ENCODE measurements around the gene PPBP.

Gene PPBP

DNA sequence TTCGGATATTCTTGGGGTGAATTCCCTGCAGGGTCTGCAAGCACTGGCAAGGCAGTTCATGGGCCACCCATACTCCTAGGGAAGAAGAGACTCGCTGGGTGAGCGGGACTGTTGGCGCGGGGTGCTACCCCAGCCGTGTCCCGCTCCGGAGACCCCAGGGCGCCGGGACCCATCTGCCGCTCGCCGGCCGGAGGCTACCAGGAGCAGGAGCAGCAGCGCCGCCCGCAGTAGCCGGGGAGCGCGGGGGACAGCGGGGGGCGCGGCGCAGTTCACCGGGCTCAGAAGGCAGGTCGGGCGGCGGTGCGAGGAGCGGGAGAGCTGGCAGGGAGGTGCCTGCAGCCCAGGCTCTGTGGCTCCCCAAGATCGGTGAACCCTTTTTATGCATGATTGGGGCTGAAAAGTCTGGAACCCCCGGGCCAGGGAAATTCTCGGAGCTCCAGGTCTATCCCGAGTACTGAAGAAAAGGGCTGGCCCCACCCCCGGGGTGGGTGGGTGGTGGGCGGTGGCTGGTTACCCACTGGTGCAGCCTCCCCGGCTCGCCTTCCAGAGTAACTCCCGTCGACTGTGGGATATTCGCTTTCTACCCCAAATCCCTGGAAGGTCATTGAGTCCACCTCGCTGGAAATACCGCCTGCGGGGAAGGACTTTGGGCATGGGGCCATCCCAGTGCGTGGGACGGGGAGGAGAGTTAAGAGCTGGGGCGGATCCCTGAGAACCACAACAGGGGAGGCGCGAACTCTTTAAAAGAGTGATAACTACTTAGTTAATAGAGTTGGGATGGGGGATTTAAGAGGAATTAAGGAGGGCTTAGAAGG is 43.7 kb downstream of the PPBP start:
- H3K4me3 ChIP-seq (ENCODE audit: low read depth, low read length), result no peak overlapping the region
- TF ChIP-seq, protein P1, sequence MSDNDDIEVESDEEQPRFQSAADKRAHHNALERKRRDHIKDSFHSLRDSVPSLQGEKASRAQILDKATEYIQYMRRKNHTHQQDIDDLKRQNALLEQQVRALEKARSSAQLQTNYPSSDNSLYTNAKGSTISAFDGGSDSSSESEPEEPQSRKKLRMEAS (IDR thresholded peaks at IDR 0.05; ENCODE audit: low read depth, low read length), result no peak
- TF ChIP-seq POLR2A (IDR thresholded peaks at IDR 0.05; ENCODE audit: extremely low read depth, insufficient read length) (no peak), MYC (IDR thresholded peaks at IDR 0.05; ENCODE audit: low read depth, low read length) (no peak)
- TF ChIP-seq, protein P2, sequence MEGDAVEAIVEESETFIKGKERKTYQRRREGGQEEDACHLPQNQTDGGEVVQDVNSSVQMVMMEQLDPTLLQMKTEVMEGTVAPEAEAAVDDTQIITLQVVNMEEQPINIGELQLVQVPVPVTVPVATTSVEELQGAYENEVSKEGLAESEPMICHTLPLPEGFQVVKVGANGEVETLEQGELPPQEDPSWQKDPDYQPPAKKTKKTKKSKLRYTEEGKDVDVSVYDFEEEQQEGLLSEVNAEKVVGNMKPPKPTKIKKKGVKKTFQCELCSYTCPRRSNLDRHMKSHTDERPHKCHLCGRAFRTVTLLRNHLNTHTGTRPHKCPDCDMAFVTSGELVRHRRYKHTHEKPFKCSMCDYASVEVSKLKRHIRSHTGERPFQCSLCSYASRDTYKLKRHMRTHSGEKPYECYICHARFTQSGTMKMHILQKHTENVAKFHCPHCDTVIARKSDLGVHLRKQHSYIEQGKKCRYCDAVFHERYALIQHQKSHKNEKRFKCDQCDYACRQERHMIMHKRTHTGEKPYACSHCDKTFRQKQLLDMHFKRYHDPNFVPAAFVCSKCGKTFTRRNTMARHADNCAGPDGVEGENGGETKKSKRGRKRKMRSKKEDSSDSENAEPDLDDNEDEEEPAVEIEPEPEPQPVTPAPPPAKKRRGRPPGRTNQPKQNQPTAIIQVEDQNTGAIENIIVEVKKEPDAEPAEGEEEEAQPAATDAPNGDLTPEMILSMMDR (IDR thresholded peaks at IDR 0.05; ENCODE audit: low read depth, low read length), result no peak
- no peak for DNase-seq (ENCODE audit: low read depth)

DNA sequence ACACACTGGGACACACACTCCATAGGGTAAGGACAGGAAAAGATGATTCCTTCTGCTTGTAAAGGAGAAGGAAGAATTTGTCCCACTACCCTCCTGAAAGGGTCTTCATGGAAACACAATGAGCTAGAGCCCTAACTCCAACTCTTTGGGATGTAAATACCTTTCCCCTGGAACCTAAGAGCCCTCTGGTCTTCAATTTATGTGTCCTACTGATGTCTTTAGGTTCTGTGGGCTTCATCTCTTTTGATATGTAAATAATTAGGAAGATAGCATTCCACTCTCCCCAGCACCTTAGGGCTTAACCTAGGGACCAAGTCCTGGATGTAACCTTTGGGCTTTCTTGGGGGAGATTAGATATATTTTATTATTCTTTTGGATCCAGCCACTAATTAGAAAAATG is 44.4 kb downstream of the PPBP start:
- DNase-seq (ENCODE audit: low read depth), result no peak
- TF ChIP-seq, protein P2 (IDR thresholded peaks at IDR 0.05; ENCODE audit: low read depth, low read length), result no peak
- no peak for TF ChIP-seq POLR2A (IDR thresholded peaks at IDR 0.05; ENCODE audit: extremely low read depth, insufficient read length)
- TF ChIP-seq MYC (IDR thresholded peaks at IDR 0.05; ENCODE audit: low read depth, low read length), result no peak
- TF ChIP-seq, protein P1 (IDR thresholded peaks at IDR 0.05; ENCODE audit: low read depth, low read length), result no peak
- H3K4me3 ChIP-seq (ENCODE audit: low read depth, low read length), result no peak overlapping the region

DNA sequence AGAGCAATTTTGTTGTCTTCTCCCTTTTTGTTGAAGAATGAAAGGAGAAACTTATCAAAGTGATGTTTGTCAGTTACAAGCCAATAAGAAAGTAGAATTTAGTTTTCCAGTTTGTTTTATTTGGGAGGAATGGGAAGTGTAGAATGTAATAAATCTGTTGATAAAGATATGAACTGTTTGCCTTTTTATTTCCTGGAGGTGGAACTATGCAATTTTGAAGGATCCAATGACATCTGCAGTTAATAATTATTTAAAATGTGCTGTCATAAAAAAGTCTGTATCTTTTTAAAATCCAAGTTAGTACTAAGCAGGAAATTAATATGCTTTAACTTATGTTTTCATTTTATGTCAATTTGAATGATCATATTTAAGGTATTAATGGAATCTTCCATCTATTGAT is 51.0 kb downstream of the PPBP start:
- TF ChIP-seq MYC (IDR thresholded peaks at IDR 0.05; ENCODE audit: low read depth, low read length) (no peak), POLR2A (IDR thresholded peaks at IDR 0.05; ENCODE audit: extremely low read depth, insufficient read length) (no peak)
- TF ChIP-seq, protein P2 (IDR thresholded peaks at IDR 0.05; ENCODE audit: low read depth, low read length), result no peak
- TF ChIP-seq, protein P1 (IDR thresholded peaks at IDR 0.05; ENCODE audit: low read depth, low read length), result no peak
- no peak for DNase-seq (ENCODE audit: low read depth)
- no peak overlapping the region for H3K4me3 ChIP-seq (ENCODE audit: low read depth, low read length)

Measured in NB4 (cell line).